Testis (tissue), 3 donors: ENCODE results near the gene SLC17A7. TPM values are rescaled to one million over a fixed set of nuclear protein-coding genes. Genes with fewer than 3 reads are reported as not detected.
A peak's percentile ranks its signal among the peaks of the same experiment; 100 is the strongest.

Source experiments
- DNase-seq: peaks from one replicate; pipeline ENCODE4 v3.0.0-alpha.2; 2019
- H3K27ac ChIP-seq, 2 donors: fragments of 200-600 bp; sonication (generic); one replicate each; pipeline ENCODE4 v1.5.1; 2019
- H3K27me3 ChIP-seq: fragments of 200-600 bp; sonication (generic); one replicate; pipeline ENCODE4 v1.5.1; 2019
- H3K36me3 ChIP-seq: fragments of 200-600 bp; sonication (generic); one replicate; pipeline ENCODE4 v1.5.1; 2017; ENCODE audit warnings: low read depth; ENCODE audit errors: missing control alignments
- H3K4me1 ChIP-seq: fragments of 200-600 bp; sonication (generic); one replicate; pipeline ENCODE4 v1.5.1; 2019
- H3K4me3 ChIP-seq, 2 donors: fragments of 200-600 bp; sonication (generic); one replicate each; pipeline ENCODE4 v1.5.1; 2017 to 2019
- H3K9me3 ChIP-seq: fragments of 200-600 bp; sonication (generic); one replicate; pipeline ENCODE4 v1.5.1; 2017
- POLR2A ChIP-seq: fragments of 450-650 bp; IDR thresholded peaks from one replicate; pipeline ENCODE4 v1.6.1; 2017; ENCODE audit warnings: antibody characterized with exemption, mild to moderate bottlenecking, moderate library complexity
- WGBS, 2 donors: methylation state at CpG; one replicate each; pipeline ENCODE4 v1.1.5; 2018; 5-methylcytosine and 5-hydroxymethylcytosine counted together
- intact Hi-C: fragments of 100-400 bp; cut with DNase I; formaldehyde crosslinking; loops from one replicate; pipeline ENCODE4 v1.15.1; 2023; ENCODE audit warnings: low total_unique reads
- polyA plus RNA-seq: library from polyadenylated mRNA; stranded (reverse); fragments of 350-450 nt; fragmentation: Illumina TruSeq; extraction: RNeasy Lipid Tissue Mini Kit (QIAGEN cat#74804); gene quantifications from one replicate; pipeline ENCODE4 v1.2.3, GENCODE V29; 2014; ENCODE audit warnings: low read depth, low replicate concordance; ENCODE audit not compliant: insufficient read depth
- small RNA-seq, 2 donors: library from RNA; depleted of rRNA; stranded (forward); fragments of <200 nt; gene quantifications; one replicate each; pipeline ENCODE3, GENCODE V24; 2016
- total RNA-seq, 2 donors: library from RNA; depleted of rRNA; stranded (reverse); fragments of >200 nt; gene quantifications; one replicate each; pipeline ENCODE4 v1.2.3, GENCODE V29; 2016
- TF ChIP-seq, protein P1 (sequence below), 3 experiments: fragments of 450-650 bp in 2 of 3; fragments of 200-600 bp in 1 of 3; sonication (generic) in 1 of 3; IDR thresholded peaks; one replicate each; pipeline ENCODE4 v1.5.1; 2016 to 2019; ENCODE audit warnings: antibody characterized with exemption in 3 of 3, mild to moderate bottlenecking in 2 of 3, moderate library complexity in 1 of 3

Gene SLC17A7
- total and polyA plus RNA-seq, 3 donors from 2014 or later = 2.2 to 3.2 (median 2.7) TPM

DNA sequence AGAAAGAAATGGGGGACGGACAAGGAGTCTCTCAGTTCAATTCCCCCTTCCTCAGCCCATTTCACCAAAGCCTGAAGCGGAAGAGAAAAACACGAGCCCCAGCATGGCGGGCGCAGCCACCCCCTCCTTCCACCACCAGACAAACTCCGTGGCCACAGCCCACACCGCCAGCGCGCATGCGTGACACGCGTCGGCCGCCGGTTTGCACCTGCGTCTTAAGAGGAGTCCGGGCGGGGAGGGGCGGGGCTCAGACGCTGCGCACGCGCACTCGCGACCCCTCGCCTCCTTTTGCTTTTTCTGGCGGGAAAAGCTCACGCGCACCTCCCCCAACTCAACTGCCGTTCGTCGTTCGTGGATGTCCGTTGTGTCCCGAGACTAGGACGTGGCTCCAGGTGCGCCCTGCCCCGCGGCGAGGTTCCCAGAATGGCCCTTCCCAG, 53.4 kb downstream of the SLC17A7 start, which contains the start of gene KASH5:
TSS of gene KASH5 (plus strand) at position 314 of the 437 bp plus-strand sequence. CDS start 2,635 bp downstream, outside the sequence.
- no peaks in the 10 kb centered on the region for H3K9me3 ChIP-seq
- peak within 1 kb of the TSS; percentile 27 to 55 for H3K4me3 ChIP-seq
- no peaks in the 10 kb centered on the region for H3K27me3 ChIP-seq
- H3K4me1 ChIP-seq = no peaks in the 10 kb centered on the region
- no peaks in the 10 kb centered on the region for H3K36me3 ChIP-seq
- intact Hi-C loops = no loop called here
- WGBS, 2 donors = 30 to 36% methylated on average over 22 to 40 of the region's 40 CpGs
- no peak for TF ChIP-seq POLR2A
- TF ChIP-seq, protein P1, sequence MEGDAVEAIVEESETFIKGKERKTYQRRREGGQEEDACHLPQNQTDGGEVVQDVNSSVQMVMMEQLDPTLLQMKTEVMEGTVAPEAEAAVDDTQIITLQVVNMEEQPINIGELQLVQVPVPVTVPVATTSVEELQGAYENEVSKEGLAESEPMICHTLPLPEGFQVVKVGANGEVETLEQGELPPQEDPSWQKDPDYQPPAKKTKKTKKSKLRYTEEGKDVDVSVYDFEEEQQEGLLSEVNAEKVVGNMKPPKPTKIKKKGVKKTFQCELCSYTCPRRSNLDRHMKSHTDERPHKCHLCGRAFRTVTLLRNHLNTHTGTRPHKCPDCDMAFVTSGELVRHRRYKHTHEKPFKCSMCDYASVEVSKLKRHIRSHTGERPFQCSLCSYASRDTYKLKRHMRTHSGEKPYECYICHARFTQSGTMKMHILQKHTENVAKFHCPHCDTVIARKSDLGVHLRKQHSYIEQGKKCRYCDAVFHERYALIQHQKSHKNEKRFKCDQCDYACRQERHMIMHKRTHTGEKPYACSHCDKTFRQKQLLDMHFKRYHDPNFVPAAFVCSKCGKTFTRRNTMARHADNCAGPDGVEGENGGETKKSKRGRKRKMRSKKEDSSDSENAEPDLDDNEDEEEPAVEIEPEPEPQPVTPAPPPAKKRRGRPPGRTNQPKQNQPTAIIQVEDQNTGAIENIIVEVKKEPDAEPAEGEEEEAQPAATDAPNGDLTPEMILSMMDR (IDR thresholded peaks at IDR 0.05) = no peak
- peak; percentile 85 for DNase-seq
- H3K27ac ChIP-seq = peak within 1 kb of the TSS in 1 of 2 donors; percentile 54

DNA sequence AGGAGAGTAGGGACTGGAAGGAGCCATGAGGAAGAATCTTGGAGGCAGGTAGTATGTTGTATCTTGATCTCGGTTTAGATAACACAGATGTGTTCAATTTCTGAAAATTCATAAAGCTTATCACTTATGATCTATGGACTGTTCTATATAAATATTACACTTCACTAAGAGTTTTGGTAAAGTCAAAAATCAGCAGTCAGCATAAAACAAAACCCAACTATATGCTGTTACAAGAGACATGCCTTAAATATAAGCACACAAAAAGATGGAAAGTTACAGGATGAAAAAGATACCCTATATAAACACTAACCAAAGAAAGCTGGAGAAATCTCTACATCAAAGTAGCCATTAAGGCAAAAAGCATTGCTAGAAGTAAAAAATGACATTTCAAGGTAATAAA, 57.7 kb downstream of the SLC17A7 start:
- Histone ChIP-seq H3K27me3 (no peaks in the 10 kb centered on the region), H3K27ac (no peak overlapping the region), H3K36me3 (no peaks in the 10 kb centered on the region), H3K4me1 (no peaks in the 10 kb centered on the region), H3K9me3 (no peaks in the 10 kb centered on the region), H3K4me3 (no peak overlapping the region)
- WGBS, 2 donors = 48 to 95% methylated on average over 1 of the region's 1 CpG
- DNase-seq = no peak
- intact Hi-C loops = no loop called here
- no peak for TF ChIP-seq POLR2A
- TF ChIP-seq, protein P1 (IDR thresholded peaks at IDR 0.05) = no peak

DNA sequence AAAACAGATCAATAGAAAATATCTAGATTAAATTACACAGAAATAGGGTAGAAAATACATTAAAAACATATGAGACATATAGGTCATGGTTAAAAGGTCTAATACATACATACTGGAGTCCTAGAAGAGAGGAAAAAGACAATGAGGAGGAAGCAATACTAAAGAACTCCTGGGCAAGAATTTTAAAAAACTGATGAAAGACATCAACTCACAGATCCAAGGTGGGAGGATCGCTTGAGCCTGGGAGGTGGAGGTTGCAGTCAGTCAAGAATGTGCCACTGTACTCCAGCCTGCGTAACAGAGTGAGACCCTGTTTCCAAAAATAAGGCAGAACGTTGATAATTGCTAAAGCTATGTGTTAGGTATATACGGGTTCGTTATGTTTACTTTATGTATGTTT, 58.7 kb downstream of the SLC17A7 start:
- intact Hi-C loops = no loop called here
- Histone ChIP-seq H3K4me3 (no peak overlapping the region), H3K9me3 (no peaks in the 10 kb centered on the region), H3K27ac (no peak overlapping the region), H3K27me3 (no peaks in the 10 kb centered on the region), H3K4me1 (no peaks in the 10 kb centered on the region), H3K36me3 (no peaks in the 10 kb centered on the region)
- 93% methylated on average over 5 of the region's 5 CpGs for WGBS, 2 donors
- no peak for DNase-seq
- TF ChIP-seq, protein P1 (IDR thresholded peaks at IDR 0.05) = no peak
- no peak for TF ChIP-seq POLR2A

DNA sequence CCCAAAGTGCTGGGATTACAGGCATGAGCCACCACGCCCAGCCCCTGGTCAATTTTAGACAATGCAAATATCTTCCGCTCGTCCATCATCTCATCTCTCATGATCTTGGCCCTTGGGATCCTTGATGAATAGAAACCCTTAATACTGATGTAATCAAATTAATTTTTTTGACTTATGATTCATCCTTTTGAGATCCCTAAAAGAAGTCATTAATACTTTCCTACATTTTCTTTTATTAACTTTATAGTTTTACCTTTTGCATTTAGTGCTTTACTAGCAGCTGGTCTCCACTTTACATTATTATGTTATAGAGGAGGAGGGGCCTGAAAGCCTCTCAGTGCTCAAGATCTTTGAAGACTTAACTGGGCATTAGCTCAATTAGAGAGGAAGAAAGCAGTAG, 60.9 kb downstream of the SLC17A7 start:
- DNase-seq = no peak
- Histone ChIP-seq H3K9me3 (no peaks in the 10 kb centered on the region), H3K27ac (no peak overlapping the region), H3K27me3 (no peaks in the 10 kb centered on the region), H3K4me3 (no peak overlapping the region), H3K4me1 (no peaks in the 10 kb centered on the region), H3K36me3 (no peaks in the 10 kb centered on the region)
- intact Hi-C loops = no loop called here
- TF ChIP-seq, protein P1 (IDR thresholded peaks at IDR 0.05) = no peak
- no peak for TF ChIP-seq POLR2A
- WGBS, 2 donors = 92 to 93% methylated on average over 3 of the region's 3 CpGs

Small RNAs within 50 kb of the gene (small RNA-seq; reads per million reads assigned to genes)
- gene SNORD32A (0 reads per million in 2 donors), gene SNORD33 (0 reads per million in 2 donors), gene SNORD34 (0 reads per million in 2 donors), gene SNORD35A (0 reads per million in 2 donors)

Other genes starting within 250 kb of the SLC17A7 start
- 10 to 100 TPM; 47.0 to 51.9 TPM for gene SLC6A16, start 116.3 kb downstream of the SLC17A7 start, total RNA-seq
- 311 TPM for gene SLC6A16, start 116.3 kb downstream of the SLC17A7 start, polyA plus RNA-seq
- 10 to 100 TPM; 12.6 to 16.2 TPM for gene CD37, start 106.1 kb downstream of the SLC17A7 start, total RNA-seq
- gene CD37, start 106.1 kb downstream of the SLC17A7 start, polyA plus RNA-seq = 23.2 TPM
- 10 to 100 TPM; 12.6 to 20.8 TPM for gene TEAD2, start 79.1 kb downstream of the SLC17A7 start, total RNA-seq
- gene TEAD2, start 79.1 kb downstream of the SLC17A7 start, polyA plus RNA-seq = 29.6 TPM
- gene DKKL1, start 77.7 kb downstream of the SLC17A7 start, total RNA-seq = 100 to 1,000 TPM; 145 to 190 TPM
- gene DKKL1, start 77.7 kb downstream of the SLC17A7 start, polyA plus RNA-seq = 487 TPM
- gene KASH5, start 53.3 kb downstream of the SLC17A7 start, total RNA-seq = 100 to 1,000 TPM in 1 of 2 donors, 10 to 100 TPM in 1; 72.8 to 102 TPM
- gene KASH5, start 53.3 kb downstream of the SLC17A7 start, polyA plus RNA-seq = 121 TPM
- not detected for gene PTH2, start 18.1 kb downstream of the SLC17A7 start, total RNA-seq
- gene PTH2, start 18.1 kb downstream of the SLC17A7 start, polyA plus RNA-seq = not detected
- under 1 TPM; 0.24 to 0.62 TPM for gene GFY, start 16.1 kb downstream of the SLC17A7 start, total RNA-seq
- 0.80 TPM for gene GFY, start 16.1 kb downstream of the SLC17A7 start, polyA plus RNA-seq
- 10 to 100 TPM; 45.9 to 49.6 TPM for gene PIH1D1, start 10.3 kb upstream of the SLC17A7 start, total RNA-seq
- 55.3 TPM for gene PIH1D1, start 10.3 kb upstream of the SLC17A7 start, polyA plus RNA-seq
- gene ALDH16A1, start 11.7 kb upstream of the SLC17A7 start, total RNA-seq = 10 to 100 TPM; 22.4 to 24.7 TPM
- gene ALDH16A1, start 11.7 kb upstream of the SLC17A7 start, polyA plus RNA-seq = 8.5 TPM
- gene FLT3LG, start 32.7 kb upstream of the SLC17A7 start, total RNA-seq = 1 to 10 TPM; 3.0 to 4.6 TPM
- gene FLT3LG, start 32.7 kb upstream of the SLC17A7 start, polyA plus RNA-seq = 7.1 TPM
- gene RPL13A, start 46.1 kb upstream of the SLC17A7 start, total RNA-seq = 1,000 to 10,000 TPM; 1,063 to 1,721 TPM
- gene RPL13A, start 46.1 kb upstream of the SLC17A7 start, polyA plus RNA-seq = 1,193 TPM
- 1,000 to 10,000 TPM; 1,958 to 3,437 TPM for gene RPS11, start 54.9 kb upstream of the SLC17A7 start, total RNA-seq
- 2,108 TPM for gene RPS11, start 54.9 kb upstream of the SLC17A7 start, polyA plus RNA-seq
- gene FCGRT, start 71.1 kb upstream of the SLC17A7 start, total RNA-seq = 10 to 100 TPM; 52.8 to 76.9 TPM
- gene FCGRT, start 71.1 kb upstream of the SLC17A7 start, polyA plus RNA-seq = 130 TPM
- 10 to 100 TPM; 19.9 TPM for gene RCN3, start 86.5 kb upstream of the SLC17A7 start, total RNA-seq
- gene RCN3, start 86.5 kb upstream of the SLC17A7 start, polyA plus RNA-seq = 42.1 TPM
- 100 to 1,000 TPM; 145 to 151 TPM for gene NOSIP, start 139.0 kb upstream of the SLC17A7 start, total RNA-seq
- gene NOSIP, start 139.0 kb upstream of the SLC17A7 start, polyA plus RNA-seq = 241 TPM
- gene PRRG2, start 139.8 kb upstream of the SLC17A7 start, total RNA-seq = 1 to 10 TPM in 1 of 2 donors, under 1 TPM in 1; 0.71 to 1.9 TPM
- gene PRRG2, start 139.8 kb upstream of the SLC17A7 start, polyA plus RNA-seq = 3.0 TPM
- 10 to 100 TPM; 32.8 to 33.1 TPM for gene PRR12, start 149.7 kb upstream of the SLC17A7 start, total RNA-seq
- 15.7 TPM for gene PRR12, start 149.7 kb upstream of the SLC17A7 start, polyA plus RNA-seq
- gene RRAS, start 198.6 kb upstream of the SLC17A7 start, total RNA-seq = 10 to 100 TPM; 39.3 to 41.5 TPM
- 69.2 TPM for gene RRAS, start 198.6 kb upstream of the SLC17A7 start, polyA plus RNA-seq
- 10 to 100 TPM; 70.8 to 78.1 TPM for gene SCAF1, start 200.7 kb upstream of the SLC17A7 start, total RNA-seq
- 51.4 TPM for gene SCAF1, start 200.7 kb upstream of the SLC17A7 start, polyA plus RNA-seq
- 10 to 100 TPM; 50.1 to 51.6 TPM for gene IRF3, start 224.3 kb upstream of the SLC17A7 start, total RNA-seq
- gene IRF3, start 224.3 kb upstream of the SLC17A7 start, polyA plus RNA-seq = 34.9 TPM
- 10 to 100 TPM; 11.3 to 19.3 TPM for gene BCL2L12, start 224.4 kb upstream of the SLC17A7 start, total RNA-seq
- gene BCL2L12, start 224.4 kb upstream of the SLC17A7 start, polyA plus RNA-seq = 17.3 TPM
- gene PRMT1, start 235.7 kb upstream of the SLC17A7 start, total RNA-seq = 100 to 1,000 TPM; 192 to 272 TPM
- 201 TPM for gene PRMT1, start 235.7 kb upstream of the SLC17A7 start, polyA plus RNA-seq
- gene ADM5, start 248.1 kb upstream of the SLC17A7 start, total RNA-seq = 1 to 10 TPM; 2.9 to 5.0 TPM
- gene ADM5, start 248.1 kb upstream of the SLC17A7 start, polyA plus RNA-seq = 2.2 TPM
- gene CPT1C, start 249.6 kb upstream of the SLC17A7 start, total RNA-seq = 1 to 10 TPM; 8.8 to 9.8 TPM
- gene CPT1C, start 249.6 kb upstream of the SLC17A7 start, polyA plus RNA-seq = 17.1 TPM